ENCODE results near the gene SPATA33. TPM values are rescaled to one million over a fixed set of nuclear protein-coding genes. Genes with fewer than 3 reads are reported as not detected.

The SPATA33 gene
- total RNA-seq, 1 experiment from 2014 or later: 17.4 TPM

GRCh38 chr16:89656435-89657121 lies 1.1 kb upstream of the SPATA33 start:
- Mint-ChIP-seq H3K9me3 (peaks cover 7% of the 10 kb centered on the region in 2 experiments; a peak in 4 of 5 replicates), H3K27ac (0 out of 7 replicates have a peak overlapping the region, but pooled peaks of 1 of the 3 experiments have one; percentile 35), H3K4me3 (peak overlapping the region; percentile 84 to 92), H3K4me1 (peaks cover 9 to 14% of the 10 kb centered on the region in 2 experiments), H3K36me3 (ENCODE audit: insufficient read depth in 1 of 3, low read depth in 3 of 3) (peaks cover 32 to 40% (median 39%) of the 10 kb centered on the region in 3 experiments), H3K27me3 (ENCODE audit: low read depth) (peaks cover 2% of the 10 kb centered on the region; the same call in 1 of the 2 replicates)
- H3K14ac ChIP-seq (ENCODE audit: insufficient read depth, low read length): no peak overlapping the region
- DNase-seq: no peak
- no peak overlapping the region for H4K5ac ChIP-seq (ENCODE audit: insufficient read length, low read depth, low read length)
- H2BK12ac ChIP-seq (ENCODE audit: insufficient read length, low read depth, low read length): no peak overlapping the region
- H3K23ac ChIP-seq (ENCODE audit: insufficient read length, low read depth, low read length): no peak overlapping the region
- TF ChIP-seq CTCF (conservative IDR thresholded peaks at IDR 0.05): no peak
- H3K56ac ChIP-seq (ENCODE audit: insufficient read length, low read depth, low read length): no peak overlapping the region
- H2AK5ac ChIP-seq (ENCODE audit: insufficient read length, low read length): no peak overlapping the region
- no CpG with 5 or more reads among the region's 32 CpGs for WGBS (ENCODE audit: extremely low coverage, insufficient read length, low lambda C conversion rate)
- no peaks in the 10 kb centered on the region for H4K20me1 ChIP-seq (ENCODE audit: control insufficient read depth, insufficient read depth, insufficient read length)
- H3K4me1 ChIP-seq (ENCODE audit: insufficient read depth, low read length): no peaks in the 10 kb centered on the region
- no peak overlapping the region for H2BK5ac ChIP-seq (ENCODE audit: insufficient read length, low read length)
- H2AFZ ChIP-seq (ENCODE audit: low read length): no peak overlapping the region
- H3K9ac ChIP-seq (ENCODE audit: extremely low read depth, insufficient read length, low read length): no peak overlapping the region
- peaks cover 2% of the 10 kb centered on the region for H3K79me1 ChIP-seq (ENCODE audit: insufficient read depth, low read depth, low read length, poor library complexity, severe bottlenecking)
- no peak overlapping the region for H3K4ac ChIP-seq (ENCODE audit: low read depth, low read length)
- H2BK20ac ChIP-seq (ENCODE audit: low read depth, low read length, poor library complexity, severe bottlenecking): no peak overlapping the region
- H3K23me2 ChIP-seq (ENCODE audit: insufficient read length, low read depth, low read length, poor library complexity, severe bottlenecking): peaks cover 7% of the 10 kb centered on the region
- no peaks in the 10 kb centered on the region for H3K27me3 ChIP-seq (ENCODE audit: insufficient read depth, low read length)
- peaks cover 5% of the 10 kb centered on the region; the same call in 1 of the 2 replicates for H3K79me2 ChIP-seq (ENCODE audit: insufficient read depth, low read length)
- H2BK15ac ChIP-seq (ENCODE audit: low read depth, low read length): no peak overlapping the region
- H3K4me2 ChIP-seq (ENCODE audit: insufficient read depth, insufficient read length, low read length): peak overlapping the region; percentile 84
- H3K18ac ChIP-seq (ENCODE audit: insufficient read length, low read depth, low read length): no peak overlapping the region
- no peaks in the 10 kb centered on the region for H3K9me3 ChIP-seq (ENCODE audit: control insufficient read depth, low read depth, low read length)
- no peak overlapping the region for H3K27ac ChIP-seq (ENCODE audit: insufficient read length, low read depth, low read length)
- H3T11ph ChIP-seq (ENCODE audit: low read length): no peak overlapping the region
- H2BK120ac ChIP-seq (ENCODE audit: low read depth, low read length, poor library complexity, severe bottlenecking): no peak overlapping the region
- H4K8ac ChIP-seq (replicated peaks; ENCODE audit: insufficient read length, low read depth, low read length): no peak overlapping the region
- no peak overlapping the region for H4K91ac ChIP-seq (ENCODE audit: insufficient read length, low read depth, low read length)
